Stimulated activated CD4-positive, alpha-beta T cell treated with anti-CD3 and anti-CD28 coated beads, Interleukin-1b, Interleukin-23, amount 100 ng/mL, for 1 hour (primary cell): ENCODE results near the gene OR2T10.
"Not testable (repeated sequence)": the region's sequence is repeated elsewhere in the genome, so short reads cannot be mapped to it uniquely, and the experiment has no call there.

Experiments used
- DNase-seq, 2 donors: peaks; one replicate each; pipeline ENCODE4 v3.0.0-alpha.2; 2020; ENCODE audit warnings: low read depth in 2 of 2

Gene OR2T10, protein sequence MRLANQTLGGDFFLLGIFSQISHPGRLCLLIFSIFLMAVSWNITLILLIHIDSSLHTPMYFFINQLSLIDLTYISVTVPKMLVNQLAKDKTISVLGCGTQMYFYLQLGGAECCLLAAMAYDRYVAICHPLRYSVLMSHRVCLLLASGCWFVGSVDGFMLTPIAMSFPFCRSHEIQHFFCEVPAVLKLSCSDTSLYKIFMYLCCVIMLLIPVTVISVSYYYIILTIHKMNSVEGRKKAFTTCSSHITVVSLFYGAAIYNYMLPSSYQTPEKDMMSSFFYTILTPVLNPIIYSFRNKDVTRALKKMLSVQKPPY

GRCh38 chr1:248597589-248597988 is at the start of gene OR2T10:
Gene OR2T10, minus strand, starts transcription at chr1:248597700. Its CDS starts 3,932 bp downstream, at chr1:248593768.
- no peak for DNase-seq

GRCh38 chr1:248645178-248645577 is 47.7 kb upstream of the OR2T10 start, which contains the start of gene OR2T35:
Gene OR2T35, minus strand, starts transcription at chr1:248645278. Its CDS starts 6,020 bp downstream, at chr1:248639258.
- DNase-seq, result not testable (repeated sequence)

DNA sequence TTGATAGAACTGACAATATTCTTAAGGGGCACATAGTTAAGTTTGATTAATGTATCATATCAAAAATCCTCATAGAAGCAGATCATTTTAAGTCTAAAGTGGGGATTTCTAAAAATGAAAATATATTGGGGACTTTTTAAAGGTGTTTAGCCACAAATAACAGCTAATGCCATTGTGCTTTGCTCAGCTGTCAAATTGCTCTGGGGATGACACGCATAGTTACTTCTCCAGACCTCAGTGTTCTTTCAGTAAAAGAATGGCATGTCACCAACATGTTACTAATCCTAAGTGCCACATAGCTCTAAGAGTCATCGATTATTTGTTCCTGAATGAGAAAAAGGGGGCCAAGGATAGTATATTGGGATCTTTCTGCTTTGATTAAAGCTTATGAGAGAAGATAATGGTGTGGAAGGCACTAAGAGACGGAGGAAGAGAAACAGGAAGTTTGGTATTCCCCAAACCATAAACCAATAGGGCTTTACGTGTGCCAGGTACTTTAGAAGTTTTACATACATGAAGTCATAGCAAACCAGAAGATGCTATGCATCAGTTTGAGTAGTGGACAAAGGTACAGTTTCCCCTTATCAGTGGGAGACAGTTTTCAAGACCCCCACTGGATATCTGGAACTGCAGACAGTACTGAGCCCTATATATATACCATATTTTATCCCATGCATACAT is 45.6 kb upstream of the OR2T10 start:
- not testable (repeated sequence) for DNase-seq

DNA sequence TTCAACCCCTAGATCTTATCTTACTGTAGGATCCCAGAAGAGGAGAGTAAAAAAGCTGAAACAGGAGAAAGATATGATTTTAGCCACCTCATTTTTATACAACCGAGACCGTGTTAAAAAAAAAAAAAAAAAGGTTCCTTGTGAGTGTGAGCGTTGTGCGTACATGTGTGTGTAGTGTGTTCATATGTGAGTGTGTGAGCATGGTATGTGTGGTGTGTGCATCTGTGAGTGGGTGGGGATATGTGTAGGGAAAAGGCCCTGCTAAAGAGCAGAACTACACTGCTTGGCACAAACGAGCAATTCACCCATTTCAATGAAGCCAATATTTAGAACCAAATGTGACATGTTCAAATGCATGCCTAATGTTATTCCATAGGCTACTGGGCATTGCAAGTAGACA is 44.1 kb upstream of the OR2T10 start:
- DNase-seq, result not testable (repeated sequence)

DNA sequence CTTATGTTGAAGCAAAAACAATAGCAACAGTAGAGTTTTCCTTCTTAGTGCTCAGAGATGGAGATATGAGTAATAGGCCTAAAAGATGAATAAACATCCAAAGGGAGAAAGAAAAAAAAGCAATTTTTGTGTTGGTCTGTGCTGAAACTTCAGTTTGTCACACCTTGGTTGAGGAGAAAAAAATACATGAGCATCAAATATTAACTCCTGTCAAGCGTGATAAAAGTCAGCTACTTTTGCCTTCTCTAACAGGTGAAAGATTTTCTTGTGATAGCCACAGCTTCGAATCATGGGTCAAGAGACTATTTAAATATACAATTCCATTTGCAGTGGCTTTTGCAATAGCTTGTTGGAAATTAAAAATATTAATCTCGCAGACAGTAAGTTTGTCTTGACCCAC is 43.4 kb upstream of the OR2T10 start:
- not testable (repeated sequence) for DNase-seq

DNA sequence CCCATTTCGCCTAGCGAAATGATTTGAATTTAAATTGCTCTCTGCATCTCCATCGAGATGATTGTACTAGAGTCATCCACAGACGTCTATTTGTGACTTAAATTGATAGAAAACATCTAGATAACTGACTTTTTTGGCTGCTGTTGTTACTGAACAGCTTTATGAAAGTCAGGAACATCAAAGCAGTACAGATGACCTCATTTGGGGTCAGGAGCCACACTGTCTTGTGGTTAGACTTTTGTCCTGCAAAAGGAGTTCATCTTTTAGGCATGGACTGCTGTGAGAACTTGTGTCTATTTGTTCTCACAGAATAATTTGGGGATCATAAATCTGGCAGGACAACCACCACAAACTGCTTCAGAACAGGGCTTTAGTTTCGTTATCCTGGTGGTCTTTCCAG is 42.2 kb upstream of the OR2T10 start:
- DNase-seq, result not testable (repeated sequence)

DNA sequence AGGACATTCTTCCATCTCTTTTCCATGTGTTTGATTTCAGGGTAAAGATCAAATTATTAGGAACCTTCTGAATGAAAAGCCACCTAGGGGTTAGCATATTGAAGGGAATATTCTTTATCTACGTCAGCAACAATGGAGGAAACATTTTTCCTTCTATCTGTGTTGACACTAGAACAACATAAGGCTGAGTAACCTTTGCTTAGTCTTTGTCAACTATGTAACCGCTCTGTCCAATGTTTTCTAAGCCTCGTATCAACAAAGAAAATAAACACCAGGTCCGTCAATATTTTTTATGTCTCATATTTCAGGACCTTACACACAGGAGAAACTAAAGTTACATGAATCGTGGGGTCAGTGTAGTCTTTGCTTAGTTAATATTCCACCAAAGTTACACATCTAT is 39.1 kb upstream of the OR2T10 start:
- DNase-seq, result not testable (repeated sequence)

GRCh38 chr1:248634991-248635390 is 37.5 kb upstream of the OR2T10 start, which contains the start of gene OR2T11:
Gene OR2T11, minus strand, starts transcription at chr1:248635091. Its CDS starts 7,963 bp downstream, at chr1:248627128.
- DNase-seq, result not testable (repeated sequence)

DNA sequence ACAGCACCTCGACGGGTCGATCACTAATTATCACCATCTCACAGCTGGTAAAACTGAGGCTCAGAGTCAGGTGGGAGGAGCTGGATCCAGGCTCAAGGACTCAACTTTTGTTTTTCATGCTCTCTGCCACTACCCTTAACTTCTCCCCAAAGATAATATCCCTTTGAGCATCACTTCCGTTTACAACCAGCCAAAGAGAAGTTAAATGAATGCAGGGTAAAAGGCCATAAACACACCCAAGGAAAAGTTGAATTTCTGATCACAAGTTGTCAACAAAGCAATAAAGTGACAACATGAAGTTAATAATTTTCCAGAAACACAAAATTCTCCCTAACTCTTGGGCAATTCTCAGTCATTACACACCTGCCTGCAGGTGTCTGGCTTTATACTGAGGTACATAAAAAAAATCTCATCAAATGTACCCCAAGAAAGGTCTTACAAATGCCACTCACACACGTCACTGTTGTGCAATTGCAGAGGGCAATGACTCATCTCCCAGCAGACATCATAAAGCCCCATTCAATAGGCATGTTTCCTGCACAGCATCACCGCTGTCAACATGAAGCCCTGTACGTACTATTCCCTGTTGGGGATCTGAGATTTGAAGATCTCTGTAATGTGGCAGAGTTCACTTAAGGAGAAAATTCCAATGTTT is 34.0 kb upstream of the OR2T10 start:
- DNase-seq, result no peak

GRCh38 chr1:248630551-248630950 is 33.1 kb upstream of the OR2T10 start:
- no peak for DNase-seq

- DNase-seq, result no peak
Observed at GRCh38 chr1:248627971-248628844, 30.7 kb upstream of the OR2T10 start.

GRCh38 chr1:248625971-248626370 is 28.5 kb upstream of the OR2T10 start:
- no peak for DNase-seq

DNA sequence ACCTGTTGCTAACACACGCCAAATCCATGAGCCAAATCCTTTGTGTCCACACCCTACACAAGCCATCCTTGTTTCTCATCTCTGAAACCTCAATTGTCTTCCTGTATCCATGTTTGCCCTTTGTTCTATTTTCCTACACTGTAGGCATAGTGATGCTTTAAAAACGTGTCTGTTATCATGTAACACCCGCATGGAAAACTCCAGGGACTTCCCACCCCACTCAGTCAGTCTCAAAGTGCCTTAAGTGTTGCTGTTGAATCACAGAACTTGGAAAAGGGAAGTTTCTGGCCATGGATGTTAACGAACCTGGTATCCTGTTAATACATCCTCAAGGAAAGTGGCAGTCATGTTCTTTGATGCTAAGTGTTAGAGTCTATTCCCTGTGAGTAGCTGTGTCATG is 27.7 kb upstream of the OR2T10 start:
- DNase-seq, result no peak

- DNase-seq, result no peak
Observed at GRCh38 chr1:248622570-248623001, 25.1 kb upstream of the OR2T10 start.

- no peak for DNase-seq
Observed at GRCh38 chr1:248621770-248622169, 24.3 kb upstream of the OR2T10 start.

- DNase-seq, result peak; percentile 6 to 43
Observed at GRCh38 chr1:248618878-248619277, 21.4 kb upstream of the OR2T10 start.

- no peak for DNase-seq
Observed at GRCh38 chr1:248618119-248618518, 20.6 kb upstream of the OR2T10 start.

DNA sequence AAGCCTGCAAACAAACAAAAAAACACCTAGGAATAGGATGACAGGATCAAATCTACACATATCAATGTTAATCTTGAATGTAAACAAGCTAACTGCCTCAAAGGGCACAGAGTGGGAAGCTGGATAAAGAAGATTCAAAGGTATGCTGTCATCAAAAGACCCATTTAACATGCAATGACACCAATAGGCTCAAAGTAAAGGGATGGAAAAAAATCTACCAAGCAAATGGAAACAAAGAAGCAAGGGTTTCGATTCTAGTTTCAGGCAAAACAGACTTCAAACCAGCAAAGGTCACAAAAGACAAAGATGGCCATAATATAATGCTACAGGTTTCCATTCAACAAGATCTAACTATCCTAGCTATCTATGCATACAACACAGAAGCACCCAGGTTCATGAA is 16.2 kb upstream of the OR2T10 start:
- no peak for DNase-seq

DNA sequence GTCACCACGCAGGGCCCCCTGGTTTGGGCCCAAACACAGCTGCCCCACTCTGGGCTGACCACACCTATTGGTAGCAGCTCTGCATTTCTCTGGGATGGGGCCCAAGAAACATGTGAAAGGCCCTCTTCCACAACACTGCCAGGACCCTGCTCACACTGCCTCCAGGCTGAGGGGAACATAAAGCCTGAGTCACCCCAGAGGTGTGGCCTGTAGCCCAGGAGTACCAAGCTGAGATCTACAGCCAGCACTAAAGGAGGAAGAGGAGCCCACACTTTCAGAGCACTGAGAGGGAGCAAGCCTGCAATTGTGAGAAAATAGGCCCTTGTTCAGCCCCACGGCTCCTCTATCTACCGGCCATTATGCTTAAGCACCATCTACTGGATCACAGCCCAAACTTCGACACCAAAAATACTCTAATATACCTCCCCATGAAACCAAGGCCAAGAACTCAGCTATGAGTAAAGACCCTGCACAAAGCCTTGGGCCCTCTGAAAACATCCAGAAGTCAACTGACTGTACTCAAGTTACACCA is 14.4 kb upstream of the OR2T10 start:
- DNase-seq, result no peak

GRCh38 chr1:248610301-248610700 is 12.8 kb upstream of the OR2T10 start:
- DNase-seq, result no peak

- no peak for DNase-seq
Observed at GRCh38 chr1:248599396-248599795, 1.9 kb upstream of the OR2T10 start.
